GM12875 (cell line): ENCODE measurements around the gene APOA4.

Source experiments
- H3K4me3 ChIP-seq: one replicate; pipeline ENCODE4 v1.5.1; 2011; ENCODE audit warnings: low read depth, low read length, control low read depth
- CTCF ChIP-seq: IDR thresholded peaks from 2 replicates; pipeline ENCODE4 v1.5.1; 2011; ENCODE audit warnings: low read depth, mild to moderate bottlenecking, control low read depth, inconsistent platforms, low read length, moderate library complexity, borderline replicate concordance; ENCODE audit not compliant: insufficient read depth

APOA4 gene

DNA sequence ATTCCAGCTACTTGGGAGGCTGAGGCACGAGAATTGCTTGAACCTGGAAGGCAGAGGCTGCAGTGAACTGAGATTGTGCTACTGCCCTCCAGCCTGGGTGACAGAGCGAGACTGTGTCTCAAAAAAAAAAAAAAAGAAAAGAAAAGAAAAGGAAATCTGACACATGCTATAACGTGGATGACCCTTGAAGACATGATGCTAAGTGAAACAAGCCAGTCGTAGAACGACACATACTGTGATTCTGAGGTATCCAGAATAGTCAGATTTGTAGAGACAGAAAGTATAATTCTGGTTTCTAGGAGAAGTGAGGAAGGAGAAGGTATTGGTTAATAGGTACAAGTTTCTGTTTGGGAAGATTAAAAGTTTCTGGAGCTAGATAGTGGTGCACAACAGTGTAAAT is 24.7 kb downstream of the APOA4 start:
- H3K4me3 ChIP-seq: no peak overlapping the region
- no peak for TF ChIP-seq CTCF

DNA sequence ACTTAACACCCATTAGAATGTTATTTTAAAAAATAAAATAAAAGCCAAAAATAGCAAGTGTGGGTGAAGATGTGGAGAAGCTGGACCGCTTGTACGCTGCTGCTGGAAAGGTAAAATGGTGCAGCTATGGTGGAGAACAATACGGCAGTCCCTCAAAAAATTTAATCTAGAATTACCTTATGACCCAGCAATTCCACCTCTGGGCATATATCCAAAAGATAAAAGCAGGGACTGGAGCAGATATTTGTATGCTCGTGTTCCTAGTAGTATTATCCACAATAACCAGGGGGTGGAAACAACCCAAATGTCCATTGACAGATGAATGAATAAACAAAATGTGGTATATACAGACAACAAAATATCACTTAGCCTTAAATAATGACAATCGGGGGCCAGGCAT is 25.3 kb downstream of the APOA4 start:
- H3K4me3 ChIP-seq: no peak overlapping the region
- TF ChIP-seq CTCF: no peak

DNA sequence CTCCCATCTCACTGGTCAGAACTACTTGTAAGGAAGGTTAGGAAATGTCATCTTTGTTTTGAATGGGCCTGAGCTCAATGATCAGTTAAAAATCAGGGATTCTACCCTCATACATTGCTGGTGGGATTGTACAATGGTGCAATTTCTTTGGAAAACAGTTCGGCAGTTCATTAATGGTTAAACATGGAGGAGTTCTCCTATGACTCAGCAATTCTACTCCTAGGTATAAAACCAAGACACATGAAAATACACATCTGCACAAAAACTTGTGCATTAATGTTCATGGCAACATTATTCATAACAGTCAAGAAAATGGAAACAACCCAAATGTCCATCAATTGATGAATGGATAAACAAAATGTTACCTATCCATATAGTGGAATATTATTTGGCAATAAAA is 26.6 kb downstream of the APOA4 start:
- no peak overlapping the region for H3K4me3 ChIP-seq
- TF ChIP-seq CTCF: no peak

- TF ChIP-seq CTCF: no peak
- no peak overlapping the region for H3K4me3 ChIP-seq
Observed at GRCh38 chr11:116794851-116795250, 28.3 kb downstream of the APOA4 start.

GRCh38 chr11:116793772-116794097 is 29.4 kb downstream of the APOA4 start:
- TF ChIP-seq CTCF: no peak
- no peak overlapping the region for H3K4me3 ChIP-seq

DNA sequence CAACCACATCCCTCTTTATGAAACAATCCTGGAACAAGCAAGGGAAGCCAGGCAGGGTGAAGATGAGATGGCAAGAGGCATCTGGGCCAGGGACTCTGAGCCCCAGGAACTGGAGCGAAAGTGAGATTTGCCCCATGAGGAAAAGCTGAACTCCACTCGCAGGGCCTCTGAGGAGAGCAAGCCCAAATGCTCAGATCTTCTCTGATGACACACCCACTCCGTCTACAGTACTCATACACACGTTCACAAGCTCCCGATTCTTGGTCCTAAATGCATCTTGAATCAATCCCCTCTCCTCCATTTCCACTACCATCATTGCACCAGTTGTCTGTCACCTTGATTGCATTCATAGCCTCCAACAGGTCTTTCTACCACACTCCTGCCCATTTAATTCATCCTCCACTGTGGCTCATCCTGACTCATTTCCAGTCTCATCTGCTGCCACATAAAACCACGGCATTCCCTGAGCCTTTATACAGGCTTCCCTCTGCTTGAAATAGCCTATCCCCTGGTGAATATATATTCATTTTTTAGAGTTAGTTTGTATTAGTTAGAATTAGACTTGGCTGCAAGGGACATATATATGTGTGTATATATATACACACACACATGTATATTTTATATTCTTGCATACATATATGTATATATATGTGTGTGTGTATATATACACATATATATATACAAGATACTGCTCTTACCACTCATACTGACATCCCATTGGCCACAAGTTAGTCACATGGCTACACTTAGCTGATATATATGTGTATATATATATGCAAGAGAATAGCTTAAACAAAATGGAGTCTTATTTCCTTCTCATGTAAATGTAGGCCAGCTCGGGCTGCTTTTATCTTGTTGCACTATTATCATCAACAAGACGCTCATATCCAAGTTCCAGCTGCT is 30.0 kb downstream of the APOA4 start:
- H3K4me3 ChIP-seq: no peak overlapping the region
- no peak for TF ChIP-seq CTCF

GRCh38 chr11:116792144-116792868 is 30.8 kb downstream of the APOA4 start:
- TF ChIP-seq CTCF: no peak
- no peak overlapping the region for H3K4me3 ChIP-seq
